K562 (cell line): ENCODE data around the gene ABCB10. TPM values are rescaled to one million over a fixed set of nuclear protein-coding genes. Genes with fewer than 3 reads are reported as not detected.

ENCODE experiments used
- ATAC-seq: fragments of 200-7000 bp; cut with Tn5 transposase; 3 replicates; pipeline ENCODE4 v1.9.1; 2020; ENCODE audit warnings: moderate library complexity
- BruUV-seq: library from RNA; stranded (reverse); fragments of 400-500 nt; replicated peaks from 2 replicates; lab custom pipeline; 2021; lab: Mats Ljungman, UMichigan
- CTCF ChIA-PET: fragments of 300-600 bp; formaldehyde crosslinking; extraction: SDS; loops from one replicate; lab custom pipeline; 2021; ENCODE audit warnings: low intra/inter-chr PET ratio; lab: Yijun Ruan, JAX
- POLR2A ChIA-PET: fragments of 300-600, 350-650 bp; sonication (Branson Sonifier 250); formaldehyde crosslinking; extraction: SDS; loops from one replicate; lab custom pipeline; 2021; ENCODE audit warnings: antibody characterized with exemption, inconsistent platforms; lab: Yijun Ruan, JAX
- DNase-seq, 4 experiments: peaks; one replicate each; pipeline versions ENCODE4 v3.0.0 to v3.0.0-alpha.2; 2011 to 2018; ENCODE audit warnings: low spot score in 3 of 4, mixed read lengths in 3 of 4; ENCODE audit errors: extremely low read depth in 1 of 4
- FAIRE-seq: peaks from 2 replicates; lab custom pipeline; 2011; peaks lifted over from hg19 to GRCh38; lab: Jason Lieb, UNC
- H2AFZ ChIP-seq: 2 replicates; pipeline ENCODE4 v1.6.0; 2011; ENCODE audit warnings: low read depth, low read length, control low read depth, inconsistent platforms
- H3K27ac ChIP-seq: fragments of 200-600 bp; 3 replicates; pipeline ENCODE4 v1.8.0; 2011; ENCODE audit warnings: low read depth, mild to moderate bottlenecking, control low read depth, inconsistent platforms, low read length, moderate library complexity, mixed read lengths; ENCODE audit errors: extremely low read depth
- H3K27me3 ChIP-seq, 2 experiments: fragments of 300-600 bp in 1 of 2; 2 replicates in 1 of 2; 3 replicates in 1 of 2; pipeline versions ENCODE4 v1.6.0 to v1.8.0; 2011; ENCODE audit warnings: inconsistent platforms in 2 of 2, low read length in 2 of 2, mild to moderate bottlenecking in 1 of 2, mixed read lengths in 1 of 2, moderate library complexity in 1 of 2; ENCODE audit not compliant: control insufficient read depth in 2 of 2, insufficient read depth in 2 of 2
- H3K36me3 ChIP-seq: fragments of 300-600 bp; 3 replicates; pipeline ENCODE4 v1.8.0; 2011; ENCODE audit warnings: mild to moderate bottlenecking, low read length, inconsistent platforms; ENCODE audit not compliant: control insufficient read depth, insufficient read depth
- H3K4me1 ChIP-seq, 2 experiments: fragments of 200-600 bp in 1 of 2; replicated peaks in 1 of 2; 2 replicates in 1 of 2; 3 replicates in 1 of 2; pipeline versions ENCODE4 v1.5.1 to v1.8.0; 2011; ENCODE audit warnings: inconsistent platforms in 2 of 2, low read length in 2 of 2, mild to moderate bottlenecking in 1 of 2, mixed read lengths in 1 of 2, moderate library complexity in 1 of 2; ENCODE audit not compliant: control insufficient read depth in 2 of 2, insufficient read depth in 2 of 2
- H3K4me2 ChIP-seq: 2 replicates; pipeline ENCODE4 v1.6.1; 2011; ENCODE audit warnings: low read length, control low read depth, inconsistent platforms, mixed read lengths; ENCODE audit not compliant: insufficient read depth
- H3K4me3 ChIP-seq: fragments of 200-600 bp; sonication (generic), shearing (Covaris generic); 2 replicates; pipeline ENCODE4 v1.5.1; 2016; ENCODE audit warnings: control low read depth, inconsistent platforms
- H3K79me2 ChIP-seq: fragments of 200-600 bp; 3 replicates; pipeline ENCODE4 v1.8.0; 2011; ENCODE audit warnings: low read length, inconsistent platforms; ENCODE audit not compliant: control insufficient read depth, insufficient read depth
- H3K9ac ChIP-seq, 2 experiments: 2 replicates each; pipeline versions ENCODE4 v1.6.0 to v1.6.1; 2011; ENCODE audit warnings: low read depth in 2 of 2, low read length in 2 of 2, control low read depth in 1 of 2, inconsistent platforms in 1 of 2, mild to moderate bottlenecking in 1 of 2, mixed read lengths in 1 of 2; ENCODE audit not compliant: insufficient read depth in 1 of 2
- H3K9me1 ChIP-seq: one replicate; pipeline ENCODE4 v1.6.0; 2011; ENCODE audit warnings: inconsistent platforms, mild to moderate bottlenecking, low read length, moderate library complexity; ENCODE audit not compliant: control insufficient read depth, insufficient read depth
- H3K9me3 ChIP-seq: replicated peaks from 2 replicates; pipeline ENCODE4 v1.5.1; 2011; ENCODE audit warnings: low read depth, low read length, inconsistent platforms; ENCODE audit not compliant: control insufficient read depth, insufficient read depth
- H4K20me1 ChIP-seq: replicated peaks from 2 replicates; pipeline ENCODE4 v1.6.1; 2011; ENCODE audit warnings: low read length, inconsistent platforms, mixed read lengths; ENCODE audit not compliant: control insufficient read depth, insufficient read depth
- MYNN ChIP-seq, 2 experiments: sonication (generic); formaldehyde crosslinking in 1 of 2; IDR thresholded peaks; 2 replicates each; pipeline versions ENCODE4 v1.5.0 to v1.6.1; 2016 to 2020; ENCODE audit warnings: antibody characterized with exemption in 1 of 2, missing genetic modification reagents in 1 of 2
- NKRF ChIP-seq: fragments of 450-650 bp; IDR thresholded peaks from 2 replicates; pipeline ENCODE4 v1.6.1; 2016; ENCODE audit warnings: borderline replicate concordance
- PTTG1 ChIP-seq: fragments of 450-650 bp; IDR thresholded peaks from 2 replicates; pipeline ENCODE4 v1.6.1; 2016; ENCODE audit warnings: low read depth, mild to moderate bottlenecking, missing genetic modification characterization, missing compliant biosample characterization
- ZFP36 ChIP-seq: fragments of 150-350 bp; IDR thresholded peaks from 2 replicates; pipeline ENCODE4 v1.6.1; 2018; ENCODE audit warnings: low read length, low read depth; ENCODE audit not compliant: partially characterized antibody
- WGBS: fragments of 100-300 bp; shearing (Covaris generic); methylation state at CpG from one replicate; pipeline ENCODE4 v1.1.6; 2016; ENCODE audit warnings: low coverage, mixed read lengths; ENCODE audit not compliant: insufficient coverage; ENCODE audit errors: missing lambda C conversion rate; 5-methylcytosine and 5-hydroxymethylcytosine counted together
- in situ Hi-C: fragments of 300-500 bp; cut with MboI; formaldehyde crosslinking; loops from 4 replicates; pipeline ENCODE4 v1.15.0; 2018; ENCODE audit warnings: inconsistent platforms, mixed read lengths
- intact Hi-C: fragments of 100-400 bp; cut with micrococcal nuclease; formaldehyde crosslinking; loops from 2 replicates; pipeline ENCODE4 v1.14.2; 2022
- polyA plus RNA-seq, 8 experiments: library from polyadenylated mRNA; depleted of rRNA in 4 of 8; stranded (reverse) in 5 of 8; unstranded in 3 of 8; fragments of >200 nt; fragmentation: Nextera tagmentation in 2 of 8; fragmentation: Illumina TruSeq in 1 of 8; extraction: Ambion mirVana in 2 of 8; extraction: Trizol in 1 of 8; gene quantifications; 2 replicates each; pipeline versions ENCODE4 v1.2.1 to v1.2.3, GENCODE V29; 2011 to 2014; ENCODE audit warnings: inconsistent platforms in 1 of 8, missing spikeins in 1 of 8
- total RNA-seq, 7 experiments: library from RNA; depleted of rRNA in 6 of 7; stranded (reverse); fragments of >200 nt in 6 of 7; fragmentation: Illumina TruSeq in 2 of 7; extraction: Trizol in 2 of 7; gene quantifications; 2 replicates each; pipeline versions ENCODE4 v1.2.1 to v1.2.3, GENCODE V29; 2011 to 2021; ENCODE audit warnings: low replicate concordance in 1 of 7
- TF ChIP-seq, protein P1 (sequence below): sonication (generic); formaldehyde crosslinking; IDR thresholded peaks from 2 replicates; pipeline ENCODE4 v1.8.0; 2022; ENCODE audit warnings: mild to moderate bottlenecking, missing genetic modification reagents
- TF ChIP-seq, protein P2 (sequence below): fragments of 450-650 bp; IDR thresholded peaks from 2 replicates; pipeline ENCODE4 v1.6.1; 2016; ENCODE audit warnings: low read depth

ABCB10 gene
- total and polyA plus RNA-seq, 9 of the 15 experiments (the other 6 are each of a cell fraction or from before 2014, with no cell fraction given), result 12.4 to 54.8 (median 36.4) TPM

DNA sequence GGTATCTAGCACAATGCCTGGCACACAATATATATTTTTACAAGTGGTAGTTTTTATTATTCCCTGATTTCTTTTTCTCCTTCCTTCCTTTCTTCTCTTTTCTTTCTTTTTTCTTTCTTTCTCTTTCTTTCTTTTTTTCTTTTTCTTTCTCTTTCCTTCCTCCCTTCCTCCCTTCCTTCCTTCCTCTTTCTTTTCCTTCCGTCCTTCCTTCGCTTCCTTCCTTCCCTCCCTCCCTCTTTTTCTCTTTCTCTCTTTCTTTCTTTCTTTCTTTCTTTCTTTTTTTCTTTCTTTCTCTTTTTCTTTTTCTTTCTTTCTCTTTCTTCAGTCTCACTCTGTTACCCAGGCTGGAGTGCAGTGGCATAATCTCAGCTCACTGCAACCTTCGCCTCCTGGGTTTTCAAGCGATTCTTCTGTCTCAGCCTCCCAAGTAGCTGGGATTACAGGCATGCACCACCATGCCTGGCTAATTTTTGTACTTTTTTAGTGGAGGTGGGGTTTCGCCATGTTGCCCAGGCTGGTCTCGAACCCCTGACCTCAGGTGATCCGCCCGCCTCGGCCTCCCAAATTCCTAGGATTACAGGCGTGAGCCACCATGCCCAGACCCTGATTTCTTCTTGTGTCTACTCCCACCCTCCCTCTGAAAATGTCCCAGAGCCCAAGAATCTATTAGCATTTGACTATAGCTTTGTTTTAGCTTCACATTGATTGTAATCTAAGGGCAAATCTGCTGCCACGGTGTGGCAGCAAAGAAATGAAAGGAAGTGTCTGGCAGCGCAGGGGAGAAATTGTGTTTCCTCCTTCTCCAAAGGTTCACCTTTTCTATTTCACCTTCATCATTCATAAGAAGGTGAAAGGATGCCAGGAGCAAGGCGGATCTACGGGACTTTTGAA is 19.9 kb upstream of the ABCB10 start:
- H3K4me1 ChIP-seq, result peaks cover 0 to 4% of the 10 kb centered on the region in 2 experiments; a peak in 2 of 5 replicates
- H3K27me3 ChIP-seq, result peaks cover 19 to 31% of the 10 kb centered on the region in 2 experiments; a peak in 4 of 5 replicates
- CTCF ChIA-PET, result interaction anchor here (0.6 to 0.7 kb wide), 2 partner anchors 30 to 867 kb away, joined by 3 read pairs; no protein-coding TSS in a partner anchor
- no peak overlapping the region for H3K27ac ChIP-seq
- no peaks in the 10 kb centered on the region; the same call in 1 of the 2 replicates for H4K20me1 ChIP-seq
- H3K4me3 ChIP-seq, result no peak overlapping the region
- H2AFZ ChIP-seq, result no peak overlapping the region
- intact Hi-C loops (no loop called here), in situ Hi-C loops (no loop called here)
- H3K9ac ChIP-seq, result no peak overlapping the region
- POLR2A ChIA-PET, result interaction anchor here (0.7 to 1.7 kb wide), 5 partner anchors 8 to 129 kb away, joined by 3 to 6 read pairs (median 4); no protein-coding TSS in a partner anchor
- no peaks in the 10 kb centered on the region for H3K9me1 ChIP-seq
- H3K9me3 ChIP-seq, result no peaks in the 10 kb centered on the region
- H3K4me2 ChIP-seq, result no peak overlapping the region
- DNase-seq (no peak), FAIRE-seq (no peak), ATAC-seq (no peak)
- BruUV-seq, result no TSS peak
- 34% methylated on average over 14 of the region's 14 CpGs for WGBS
- no peaks in the 10 kb centered on the region for H3K36me3 ChIP-seq
- H3K79me2 ChIP-seq, result no peaks in the 10 kb centered on the region
- TF ChIP-seq ZFP36 (no peak), MYNN (IDR thresholded peaks at IDR 0.05) (no peak), MYNN (CRISPR knock-in tag; IDR thresholded peaks at IDR 0.05) (no peak), PTTG1 (tag) (no peak), NKRF (0 out of 2 replicates have a peak, but pooled peaks have one; percentile 30)
- TF ChIP-seq, protein P1, sequence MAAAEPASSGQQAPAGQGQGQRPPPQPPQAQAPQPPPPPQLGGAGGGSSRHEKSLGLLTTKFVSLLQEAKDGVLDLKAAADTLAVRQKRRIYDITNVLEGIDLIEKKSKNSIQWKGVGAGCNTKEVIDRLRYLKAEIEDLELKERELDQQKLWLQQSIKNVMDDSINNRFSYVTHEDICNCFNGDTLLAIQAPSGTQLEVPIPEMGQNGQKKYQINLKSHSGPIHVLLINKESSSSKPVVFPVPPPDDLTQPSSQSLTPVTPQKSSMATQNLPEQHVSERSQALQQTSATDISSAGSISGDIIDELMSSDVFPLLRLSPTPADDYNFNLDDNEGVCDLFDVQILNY, result no peak
- TF ChIP-seq, protein P2, sequence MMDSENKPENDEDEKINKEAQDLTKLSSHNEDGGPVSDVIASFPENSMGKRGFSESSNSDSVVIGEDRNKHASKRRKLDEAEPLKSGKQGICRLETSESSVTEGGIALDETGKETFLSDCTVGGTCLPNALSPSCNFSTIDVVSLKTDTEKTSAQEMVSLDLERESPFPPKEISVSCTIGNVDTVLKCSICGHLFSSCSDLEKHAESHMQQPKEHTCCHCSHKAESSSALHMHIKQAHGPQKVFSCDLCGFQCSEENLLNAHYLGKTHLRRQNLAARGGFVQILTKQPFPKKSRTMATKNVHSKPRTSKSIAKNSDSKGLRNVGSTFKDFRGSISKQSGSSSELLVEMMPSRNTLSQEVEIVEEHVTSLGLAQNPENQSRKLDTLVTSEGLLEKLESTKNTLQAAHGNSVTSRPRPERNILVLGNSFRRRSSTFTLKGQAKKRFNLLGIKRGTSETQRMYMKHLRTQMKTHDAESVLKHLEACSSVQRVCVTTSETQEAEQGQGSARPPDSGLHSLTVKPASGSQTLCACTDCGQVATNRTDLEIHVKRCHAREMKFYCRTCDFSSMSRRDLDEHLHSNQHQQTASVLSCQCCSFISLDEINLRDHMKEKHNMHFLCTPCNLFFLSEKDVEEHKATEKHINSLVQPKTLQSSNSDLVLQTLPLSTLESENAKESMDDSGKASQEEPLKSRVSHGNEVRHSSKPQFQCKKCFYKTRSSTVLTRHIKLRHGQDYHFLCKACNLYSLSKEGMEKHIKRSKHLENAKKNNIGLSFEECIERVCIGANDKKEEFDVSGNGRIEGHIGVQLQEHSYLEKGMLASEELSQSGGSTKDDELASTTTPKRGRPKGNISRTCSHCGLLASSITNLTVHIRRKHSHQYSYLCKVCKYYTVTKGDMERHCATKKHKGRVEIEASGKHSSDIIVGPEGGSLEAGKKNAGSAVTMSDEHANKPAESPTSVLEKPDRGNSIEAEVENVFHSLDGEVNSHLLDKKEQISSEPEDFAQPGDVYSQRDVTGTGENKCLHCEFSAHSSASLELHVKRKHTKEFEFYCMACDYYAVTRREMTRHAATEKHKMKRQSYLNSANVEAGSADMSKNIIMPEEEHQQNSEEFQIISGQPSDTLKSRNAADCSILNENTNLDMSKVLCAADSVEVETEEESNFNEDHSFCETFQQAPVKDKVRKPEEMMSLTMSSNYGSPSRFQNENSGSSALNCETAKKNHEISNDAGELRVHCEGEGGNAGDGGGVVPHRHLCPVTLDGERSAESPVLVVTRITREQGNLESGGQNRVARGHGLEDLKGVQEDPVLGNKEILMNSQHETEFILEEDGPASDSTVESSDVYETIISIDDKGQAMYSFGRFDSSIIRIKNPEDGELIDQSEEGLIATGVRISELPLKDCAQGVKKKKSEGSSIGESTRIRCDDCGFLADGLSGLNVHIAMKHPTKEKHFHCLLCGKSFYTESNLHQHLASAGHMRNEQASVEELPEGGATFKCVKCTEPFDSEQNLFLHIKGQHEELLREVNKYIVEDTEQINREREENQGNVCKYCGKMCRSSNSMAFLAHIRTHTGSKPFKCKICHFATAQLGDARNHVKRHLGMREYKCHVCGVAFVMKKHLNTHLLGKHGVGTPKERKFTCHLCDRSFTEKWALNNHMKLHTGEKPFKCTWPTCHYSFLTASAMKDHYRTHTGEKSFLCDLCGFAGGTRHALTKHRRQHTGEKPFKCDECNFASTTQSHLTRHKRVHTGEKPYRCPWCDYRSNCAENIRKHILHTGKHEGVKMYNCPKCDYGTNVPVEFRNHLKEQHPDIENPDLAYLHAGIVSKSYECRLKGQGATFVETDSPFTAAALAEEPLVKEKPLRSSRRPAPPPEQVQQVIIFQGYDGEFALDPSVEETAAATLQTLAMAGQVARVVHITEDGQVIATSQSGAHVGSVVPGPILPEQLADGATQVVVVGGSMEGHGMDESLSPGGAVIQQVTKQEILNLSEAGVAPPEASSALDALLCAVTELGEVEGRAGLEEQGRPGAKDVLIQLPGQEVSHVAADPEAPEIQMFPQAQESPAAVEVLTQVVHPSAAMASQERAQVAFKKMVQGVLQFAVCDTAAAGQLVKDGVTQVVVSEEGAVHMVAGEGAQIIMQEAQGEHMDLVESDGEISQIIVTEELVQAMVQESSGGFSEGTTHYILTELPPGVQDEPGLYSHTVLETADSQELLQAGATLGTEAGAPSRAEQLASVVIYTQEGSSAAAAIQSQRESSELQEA, result 0 out of 2 replicates have a peak, but pooled peaks have one; percentile 25
